HepG2 (cell line): ENCODE results near the gene ANK3. TPM values are rescaled to one million over a fixed set of nuclear protein-coding genes. Genes with fewer than 3 reads are reported as not detected.

ENCODE experiments used
- ATF2 ChIP-seq: sonication (generic); formaldehyde crosslinking; IDR thresholded peaks from 2 replicates; pipeline ENCODE4 v1.4.0; 2020; ENCODE audit warnings: missing genetic modification reagents
- CEBPG ChIP-seq: IDR thresholded peaks from 2 replicates; pipeline ENCODE4 v1.6.1; 2016
- DR1 ChIP-seq: sonication (generic); formaldehyde crosslinking; IDR thresholded peaks from 2 replicates; pipeline ENCODE4 v1.8.0; 2021; ENCODE audit warnings: mild to moderate bottlenecking, missing genetic modification reagents, inconsistent platforms
- GFI1 ChIP-seq: sonication (generic); formaldehyde crosslinking; IDR thresholded peaks from 2 replicates; pipeline ENCODE4 v1.5.0; 2020; ENCODE audit warnings: missing genetic modification reagents, mild to moderate bottlenecking, borderline replicate concordance
- HBP1 ChIP-seq: IDR thresholded peaks from 2 replicates; pipeline ENCODE4 v1.6.1; 2016; ENCODE audit warnings: low read depth, control low read depth
- HIVEP1 ChIP-seq: sonication (generic); formaldehyde crosslinking; IDR thresholded peaks from 2 replicates; pipeline ENCODE4 v1.4.0; 2020; ENCODE audit warnings: mild to moderate bottlenecking, missing genetic modification reagents
- MIER2 ChIP-seq: IDR thresholded peaks from 2 replicates; pipeline ENCODE4 v1.6.1; 2016; ENCODE audit warnings: missing biosample characterization, missing genetic modification reagents
- MXI1 ChIP-seq: IDR thresholded peaks from 3 replicates; pipeline ENCODE4 v1.6.1; 2012; ENCODE audit warnings: low read depth, low read length, inconsistent platforms, borderline replicate concordance
- NCOA2 ChIP-seq: sonication (generic); formaldehyde crosslinking; IDR thresholded peaks from 2 replicates; pipeline ENCODE4 v1.8.0; 2022; ENCODE audit warnings: inconsistent platforms
- PLSCR1 ChIP-seq: sonication (generic); formaldehyde crosslinking; IDR thresholded peaks from 2 replicates; pipeline ENCODE4 v1.5.0; 2020; ENCODE audit warnings: missing genetic modification reagents, mild to moderate bottlenecking, borderline replicate concordance
- POGZ ChIP-seq: sonication (generic); formaldehyde crosslinking; IDR thresholded peaks from 2 replicates; pipeline ENCODE4 v1.4.0; 2020; ENCODE audit warnings: mild to moderate bottlenecking, missing genetic modification reagents
- SCMH1 ChIP-seq: sonication (generic); formaldehyde crosslinking; IDR thresholded peaks from 2 replicates; pipeline ENCODE4 v1.9.0; 2021; ENCODE audit warnings: missing genetic modification reagents, mild to moderate bottlenecking, borderline replicate concordance
- SMAD3 ChIP-seq: sonication (generic); formaldehyde crosslinking; IDR thresholded peaks from 2 replicates; pipeline ENCODE4 v1.4.0; 2020; ENCODE audit warnings: missing genetic modification reagents
- TBX3 ChIP-seq: fragments of 450-650 bp; IDR thresholded peaks from 2 replicates; pipeline ENCODE4 v1.6.1; 2017; ENCODE audit warnings: antibody characterized with exemption, mild to moderate bottlenecking, inconsistent platforms, borderline replicate concordance
- TOPORS ChIP-seq: sonication (generic); formaldehyde crosslinking; IDR thresholded peaks from 2 replicates; pipeline ENCODE4 v1.8.0; 2023; ENCODE audit warnings: mild to moderate bottlenecking, missing genetic modification reagents
- ZBTB39 ChIP-seq: sonication (generic); formaldehyde crosslinking; IDR thresholded peaks from 2 replicates; pipeline ENCODE4 v1.5.0; 2020; ENCODE audit warnings: missing genetic modification reagents
- ZNF18 ChIP-seq: sonication (generic); formaldehyde crosslinking; IDR thresholded peaks from 2 replicates; pipeline ENCODE4 v1.8.0; 2022; ENCODE audit warnings: mild to moderate bottlenecking, missing genetic modification reagents; ENCODE audit not compliant: insufficient replicate concordance
- ZNF260 ChIP-seq: sonication (generic); formaldehyde crosslinking; IDR thresholded peaks from 2 replicates; pipeline ENCODE4 v1.4.0; 2020; ENCODE audit warnings: missing genetic modification reagents, low read depth, mild to moderate bottlenecking, borderline replicate concordance
- ZNF501 ChIP-seq: sonication (generic); formaldehyde crosslinking; IDR thresholded peaks from 2 replicates; pipeline ENCODE4 v1.5.1; 2020; ENCODE audit warnings: mild to moderate bottlenecking, moderate library complexity, missing genetic modification reagents
- ZNF598 ChIP-seq: sonication (generic); formaldehyde crosslinking; IDR thresholded peaks from 2 replicates; pipeline ENCODE4 v1.5.1; 2020; ENCODE audit warnings: mild to moderate bottlenecking, missing genetic modification reagents, borderline replicate concordance
- ZNF710 ChIP-seq: sonication (generic); formaldehyde crosslinking; IDR thresholded peaks from 2 replicates; pipeline ENCODE4 v1.5.0; 2020; ENCODE audit warnings: mild to moderate bottlenecking, missing genetic modification reagents, borderline replicate concordance
- ZNF713 ChIP-seq: sonication (generic); formaldehyde crosslinking; IDR thresholded peaks from 2 replicates; pipeline ENCODE4 v1.4.0; 2020; ENCODE audit warnings: mild to moderate bottlenecking, missing genetic modification reagents
- polyA plus RNA-seq, 8 experiments: library from polyadenylated mRNA; depleted of rRNA in 3 of 8; stranded (reverse) in 7 of 8; unstranded in 1 of 8; fragments of >200 nt; fragmentation: Illumina TruSeq in 4 of 8; extraction: Trizol in 4 of 8; gene quantifications; 2 replicates each; pipeline versions ENCODE4 v1.2.1 to v1.2.3, GENCODE V29; 2011 to 2016; ENCODE audit warnings: low read depth in 4 of 8, missing spikeins in 1 of 8, mixed read lengths in 1 of 8; ENCODE audit not compliant: insufficient read depth in 1 of 8
- total RNA-seq, 5 experiments: library from RNA; depleted of rRNA; stranded (reverse); fragments of >200 nt; fragmentation: Illumina TruSeq; extraction: Trizol; gene quantifications; 2 replicates each; pipeline ENCODE4 v1.2.3, GENCODE V29; 2016; ENCODE audit warnings: low read depth in 1 of 5

Gene ANK3
- total and polyA plus RNA-seq, 2 of the 13 experiments (the other 11 are each of a cell fraction or from before 2014, with no cell fraction given), result not detected

GRCh38 chr10:60422809-60423208 is 33.1 kb upstream of the ANK3 start (continued):
- no peak for TF ChIP-seq PLSCR1 (CRISPR knock-in tag)
- peak; percentile 91 for TF ChIP-seq CEBPG (CRISPR knock-in tag)
- TF ChIP-seq POGZ (CRISPR knock-in tag), result peak; percentile 61; the same call in 1 of the 2 replicates
- TF ChIP-seq TOPORS (CRISPR knock-in tag), result no peak
- TF ChIP-seq DR1 (CRISPR knock-in tag), result no peak
- peak; percentile 100 for TF ChIP-seq ZBTB39 (CRISPR knock-in tag)
- TF ChIP-seq ZNF260 (CRISPR knock-in tag), result no peak
- no peak for TF ChIP-seq GFI1 (CRISPR knock-in tag)
- TF ChIP-seq ZNF710 (CRISPR knock-in tag), result peak; percentile 57; the same call in 1 of the 2 replicates
- TF ChIP-seq NCOA2 (CRISPR knock-in tag), result peak; percentile 70
- no peak for TF ChIP-seq ZNF598 (CRISPR knock-in tag)
- no peak for TF ChIP-seq HIVEP1 (CRISPR knock-in tag)
- TF ChIP-seq MIER2 (CRISPR knock-in tag), result 0 out of 2 replicates have a peak, but pooled peaks have one; percentile 55
- TF ChIP-seq MXI1, result 0 out of 3 replicates have a peak, but pooled peaks have one; percentile 31
- no peak for TF ChIP-seq ZNF501 (CRISPR knock-in tag)
- no peak for TF ChIP-seq ZNF18
- TF ChIP-seq ATF2 (CRISPR knock-in tag), result peak; percentile 67
- TF ChIP-seq ZNF713 (CRISPR knock-in tag), result no peak
- TF ChIP-seq TBX3, result peak; percentile 44; the same call in 1 of the 2 replicates
- TF ChIP-seq SCMH1 (CRISPR knock-in tag), result no peak
- TF ChIP-seq HBP1, result no peak
- TF ChIP-seq SMAD3, result no peak
